GM18498 (cell line): Measurements from ENCODE around the gene ZNF346.

Source experiments
- ATAC-seq: cut with Tn5 transposase; IDR thresholded peaks from one replicate; pipeline ENCODE4 v1.9.1; 2021; ENCODE audit warnings: mild to moderate bottlenecking, moderate library complexity; ENCODE audit not compliant: unreplicated experiment

Gene ZNF346

DNA sequence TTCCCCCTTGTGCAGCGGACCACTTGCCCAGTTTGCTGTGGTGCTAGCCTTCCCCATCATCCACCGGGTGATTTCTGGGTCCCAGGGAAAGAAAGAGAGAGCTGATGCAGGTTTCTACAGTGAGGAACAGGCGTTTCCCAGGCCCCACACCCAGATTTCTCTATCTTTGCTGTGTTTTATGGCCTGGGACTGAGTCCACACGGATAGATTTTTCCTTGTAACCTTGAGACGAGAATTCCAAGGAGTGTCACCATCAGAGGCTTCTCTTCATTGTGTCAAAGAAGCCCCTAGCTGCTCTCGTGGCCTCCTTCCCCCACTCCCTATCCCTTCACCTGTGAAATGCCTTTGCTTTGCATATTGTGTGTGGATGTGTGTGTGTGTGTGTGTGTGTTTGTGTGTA lies 43.0 kb downstream of the ZNF346 start:
- no peak for ATAC-seq

DNA sequence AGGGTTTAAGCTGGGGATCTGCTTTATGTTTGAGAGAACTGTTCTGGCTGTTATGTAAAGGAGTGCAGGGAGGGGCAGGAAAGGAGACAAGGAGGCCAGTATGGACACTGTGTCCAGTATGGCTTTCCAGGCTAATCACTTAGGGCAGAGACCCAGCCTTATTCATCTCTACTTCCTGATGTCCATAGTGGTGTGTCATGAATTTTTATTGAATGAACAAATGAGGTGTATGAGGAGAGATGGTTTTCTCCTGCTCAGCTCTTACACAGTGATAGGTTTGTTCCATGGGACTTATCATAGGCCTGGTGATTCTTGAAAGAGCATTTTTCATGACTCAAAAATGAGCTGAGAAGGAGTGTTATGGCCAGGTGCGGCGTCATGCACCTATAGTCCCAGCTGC lies 43.7 kb downstream of the ZNF346 start:
- no peak for ATAC-seq

DNA sequence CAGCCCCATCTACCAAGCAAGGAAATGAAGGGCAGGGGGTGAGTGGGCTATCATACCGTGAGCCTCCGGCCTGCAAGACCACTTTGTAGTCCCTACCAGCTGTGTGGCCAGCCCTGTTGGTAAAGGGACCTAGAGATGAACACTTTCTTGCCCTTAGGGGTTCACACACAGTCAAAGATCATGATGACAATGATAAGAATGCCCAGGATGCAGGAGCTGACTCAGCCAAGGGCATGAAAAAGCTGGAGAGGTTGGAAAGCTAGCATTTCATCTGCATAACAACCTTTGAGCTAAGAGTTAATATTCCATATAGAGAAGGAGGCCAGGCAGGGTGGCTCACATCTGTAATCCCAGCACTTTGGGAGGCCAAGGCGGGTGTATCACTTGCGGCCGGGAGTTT lies 45.0 kb downstream of the ZNF346 start:
- ATAC-seq: no peak

DNA sequence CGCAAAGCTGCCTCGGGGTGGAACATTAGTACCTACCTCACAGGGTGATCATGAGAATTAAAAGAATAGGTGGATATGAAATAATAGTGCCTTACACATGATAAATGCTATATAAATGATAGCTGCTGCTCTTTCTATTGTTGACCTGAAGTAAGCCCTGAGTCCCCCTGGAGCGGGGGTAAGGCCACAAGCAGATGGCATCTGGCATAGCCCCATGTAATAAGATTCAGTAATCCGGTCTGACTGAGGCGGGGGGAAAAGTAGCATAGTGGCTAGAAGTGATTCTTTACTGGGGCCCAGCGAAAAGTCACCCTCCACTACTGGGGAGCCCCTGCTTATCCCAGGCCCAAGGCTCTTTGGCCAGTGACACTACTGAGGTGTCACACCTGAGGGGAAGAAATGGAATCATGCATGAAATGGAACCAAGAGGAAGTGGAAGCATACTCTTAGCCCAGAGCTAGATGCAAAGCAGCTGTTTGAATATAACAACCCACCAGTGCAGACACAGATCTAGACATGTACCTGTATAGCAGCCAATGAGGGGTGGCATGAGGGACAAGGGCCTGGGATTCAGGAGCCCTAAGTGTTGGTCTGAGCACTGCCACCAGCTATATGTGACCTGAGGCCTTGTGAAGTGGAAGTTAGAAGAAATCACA lies 48.2 kb downstream of the ZNF346 start:
- ATAC-seq: no peak

DNA sequence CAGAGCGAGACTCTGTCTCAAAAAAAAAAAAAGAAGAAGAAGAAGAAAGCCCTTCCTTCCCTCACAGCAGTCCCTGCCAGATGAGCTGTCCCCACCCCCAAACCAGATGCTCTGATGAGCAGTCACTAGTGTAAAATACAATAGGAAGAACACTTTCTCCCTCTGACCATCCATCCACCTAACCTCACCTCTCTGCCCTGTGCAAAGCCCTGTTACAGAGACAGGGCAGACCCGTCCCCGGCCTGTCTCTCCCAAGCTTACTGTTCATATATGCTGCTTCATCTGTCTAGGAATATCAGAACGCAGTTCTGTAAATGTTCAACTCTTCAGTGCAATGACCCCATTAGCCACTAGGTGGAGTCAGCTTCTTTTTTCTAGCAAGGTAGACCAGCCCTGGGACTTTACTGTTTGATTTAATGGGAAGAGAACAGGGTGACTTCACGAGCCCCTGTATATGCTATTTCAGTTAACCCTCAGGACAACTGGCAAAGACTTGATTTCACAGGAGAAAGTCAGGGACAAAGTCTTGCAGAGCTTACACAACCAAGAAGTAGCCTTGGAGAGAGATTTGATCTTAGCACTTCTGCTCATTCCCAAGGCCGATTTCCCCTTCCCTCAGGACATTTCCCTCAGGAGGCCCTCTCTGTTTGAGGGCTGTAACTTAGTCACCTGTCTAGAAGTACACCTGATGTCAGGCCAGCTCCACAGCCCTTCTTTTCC lies 49.3 kb downstream of the ZNF346 start:
- peak; percentile 67 for ATAC-seq

DNA sequence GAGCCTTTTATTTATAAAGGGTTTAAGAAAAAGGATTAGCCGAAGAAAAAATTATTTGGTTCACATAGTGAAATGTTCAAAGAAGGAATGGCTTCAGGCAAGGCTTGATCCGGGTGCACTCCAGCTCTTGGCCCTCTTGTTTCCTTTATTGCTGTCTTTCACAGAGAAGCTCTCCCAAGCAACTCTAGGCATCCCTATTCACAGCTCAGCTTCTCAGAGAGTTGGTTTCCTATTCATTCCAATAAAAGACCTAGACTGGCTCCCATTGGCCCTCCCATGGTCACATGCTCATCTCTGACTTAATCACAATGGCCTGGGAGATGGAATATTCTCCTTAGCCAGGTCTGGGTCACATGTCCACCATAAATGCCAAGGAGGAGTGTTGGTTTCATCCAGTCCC lies 54.8 kb downstream of the ZNF346 start:
- no peak for ATAC-seq

DNA sequence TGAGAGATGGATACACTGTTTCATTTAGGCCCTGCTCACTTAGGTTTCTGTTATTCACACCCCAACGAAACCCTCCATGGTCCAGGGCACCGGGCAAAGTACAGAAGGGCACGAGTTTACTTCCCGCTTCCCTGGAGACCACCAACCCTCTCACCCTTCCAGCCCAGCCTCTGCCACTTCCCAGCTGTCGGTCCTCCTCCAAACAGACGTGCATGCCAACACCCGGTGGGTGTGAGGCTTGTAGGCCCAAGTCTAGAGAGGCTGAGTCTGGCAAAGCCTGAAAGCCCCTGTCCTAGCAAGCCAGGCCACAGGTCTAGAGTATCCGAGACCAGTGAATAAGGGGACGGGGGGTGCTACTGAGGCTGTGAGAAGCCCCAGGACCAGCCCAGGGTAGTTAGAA lies 57.1 kb downstream of the ZNF346 start:
- ATAC-seq: no peak

DNA sequence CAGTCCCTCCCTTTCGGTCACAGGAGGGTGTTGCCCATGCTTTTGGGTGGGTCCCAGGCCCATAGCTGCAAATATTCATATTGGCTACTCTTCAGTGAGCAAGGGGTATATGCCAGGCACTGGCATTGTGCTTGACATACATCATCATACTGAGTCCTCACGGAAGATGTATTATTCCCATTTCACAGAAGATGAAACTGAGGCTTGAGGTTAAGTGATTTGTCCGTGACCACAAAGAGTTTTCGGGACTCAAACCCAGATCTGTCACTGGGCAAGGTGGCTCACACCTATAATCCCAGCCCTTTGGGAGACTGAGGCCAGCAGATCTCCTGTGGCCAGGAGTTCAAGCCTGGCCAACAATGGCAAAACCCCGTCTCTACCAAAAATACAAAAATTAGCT lies 57.8 kb downstream of the ZNF346 start:
- no peak for ATAC-seq

DNA sequence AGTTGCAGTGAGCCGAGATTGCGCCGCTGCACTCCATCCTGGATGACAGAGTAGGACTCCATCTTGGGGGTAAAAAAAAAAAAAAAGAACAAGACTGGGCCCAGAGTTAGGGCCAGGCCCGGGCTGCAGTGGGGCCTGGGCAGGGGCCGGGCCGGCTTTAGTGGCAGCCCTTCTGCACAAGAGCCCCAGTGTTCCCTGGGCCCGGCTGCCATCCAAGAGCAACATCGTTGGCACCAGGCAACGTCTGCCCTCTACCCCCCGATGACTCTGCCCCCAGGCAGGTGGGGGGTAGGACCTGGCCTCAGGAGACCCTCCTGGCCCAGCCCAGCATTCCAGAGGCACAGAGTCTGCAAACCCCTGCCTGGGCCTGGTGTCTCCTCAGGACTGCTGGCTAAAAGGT lies 59.4 kb downstream of the ZNF346 start:
- ATAC-seq: no peak

DNA sequence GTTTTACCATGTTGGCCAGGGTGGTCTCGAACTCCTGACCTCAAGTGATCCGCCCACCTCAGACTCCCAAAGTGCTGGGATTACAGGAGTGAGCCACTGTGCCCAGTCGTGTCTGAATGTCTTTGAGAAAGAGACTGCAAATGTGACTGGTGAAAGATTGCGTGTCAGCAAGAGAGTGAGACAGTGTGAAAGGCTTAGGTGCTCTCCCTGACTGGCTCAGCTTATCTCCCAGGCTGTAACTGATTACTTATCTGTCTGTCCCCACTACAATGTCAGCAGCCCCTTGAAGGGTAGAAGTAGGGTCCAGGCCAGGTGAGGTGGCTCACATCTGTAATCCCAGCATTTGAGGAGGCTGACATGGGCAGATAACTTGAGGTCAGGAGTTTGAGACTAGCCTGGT lies 60.9 kb downstream of the ZNF346 start:
- no peak for ATAC-seq

DNA sequence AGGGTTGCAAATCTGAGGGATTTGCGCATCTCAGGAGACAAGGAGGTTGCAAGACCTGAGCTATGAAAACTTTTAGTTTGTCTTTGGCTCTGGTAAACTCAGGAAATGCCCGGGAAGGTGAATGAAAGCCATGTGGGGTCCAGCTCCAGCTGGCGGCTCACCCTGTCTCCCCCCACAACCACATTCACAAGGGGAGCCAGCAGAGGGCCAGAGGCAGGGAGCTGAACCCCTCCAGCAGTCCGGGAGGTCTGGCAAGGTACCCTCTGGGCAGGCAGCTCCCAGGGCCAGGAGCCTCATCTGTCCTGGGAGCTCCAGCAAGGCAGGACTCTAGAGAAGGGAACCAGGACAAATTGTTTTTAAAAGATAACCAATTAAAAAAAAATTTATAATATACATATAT lies 61.7 kb downstream of the ZNF346 start:
- no peak for ATAC-seq

DNA sequence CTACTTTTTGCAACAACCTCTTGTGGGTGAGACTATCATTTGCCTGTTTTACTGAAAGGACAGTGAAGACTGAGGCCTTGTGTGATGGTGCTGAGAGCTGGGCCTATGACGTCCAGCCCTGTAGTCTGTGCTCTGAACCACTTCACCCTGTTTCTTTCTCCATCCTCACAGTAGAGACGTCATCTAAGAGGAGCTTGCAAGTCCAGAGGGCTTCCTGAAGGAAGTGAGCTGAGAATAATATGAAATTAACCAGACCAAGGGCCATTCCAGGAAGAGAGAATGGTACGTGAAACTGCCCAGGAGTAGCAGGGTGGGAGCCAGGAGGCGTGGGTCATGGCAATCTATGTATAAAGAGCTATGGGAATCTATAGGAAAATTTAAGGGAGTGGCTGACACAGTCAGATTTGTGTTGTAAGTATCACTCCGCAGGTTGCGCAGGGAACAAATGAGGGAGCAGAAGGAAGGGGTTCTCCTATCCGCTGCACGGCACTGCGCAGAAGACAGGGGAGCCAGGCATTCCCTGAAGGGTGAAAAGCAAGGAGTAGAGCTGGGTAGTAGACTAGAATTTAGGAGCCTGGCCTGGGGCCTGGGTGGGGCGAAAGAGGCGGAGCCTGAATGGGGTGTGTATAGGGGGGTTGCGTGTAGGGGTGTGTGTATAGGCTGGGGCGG lies 63.6 kb downstream of the ZNF346 start:
- ATAC-seq: no peak

DNA sequence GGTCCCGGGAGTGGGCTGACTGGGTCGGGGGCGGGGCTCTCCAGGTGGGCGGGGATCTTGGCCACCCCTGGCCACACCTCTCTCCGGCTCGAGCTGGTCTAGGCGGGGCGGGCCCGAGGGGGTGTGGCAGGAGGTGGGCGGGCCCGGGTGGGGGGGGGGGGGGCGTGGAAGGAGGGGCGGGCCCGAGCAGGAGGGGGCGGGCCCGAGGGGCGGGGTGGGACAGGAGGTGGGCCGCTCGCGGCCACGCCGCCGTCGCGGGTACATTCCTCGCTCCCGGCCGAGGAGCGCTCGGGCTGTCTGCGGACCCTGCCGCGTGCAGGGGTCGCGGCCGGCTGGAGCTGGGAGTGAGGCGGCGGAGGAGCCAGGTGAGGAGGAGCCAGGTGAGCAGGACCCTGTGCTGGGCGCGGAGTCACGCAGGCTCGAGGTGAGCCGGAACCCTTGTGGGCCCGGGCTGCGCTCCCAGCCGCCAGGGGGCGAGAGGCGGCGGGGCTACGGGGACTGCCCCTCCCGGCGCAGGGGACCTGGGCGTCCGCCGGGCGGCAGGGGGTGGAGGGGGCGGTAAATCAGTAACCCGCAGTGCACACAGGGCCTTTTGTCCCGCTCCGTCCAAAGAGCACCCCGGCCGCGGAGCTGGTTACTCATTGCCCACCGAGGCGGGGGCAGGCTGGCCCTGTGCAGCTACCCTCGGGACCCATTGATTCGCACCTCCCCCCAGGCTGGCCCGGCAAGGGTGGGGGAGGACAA lies 64.3 kb downstream of the ZNF346 start, which contains the start of gene FGFR4:
Gene FGFR4, plus strand, starts transcription at position 262 of the 744 bp plus-strand sequence. CDS start 2,688 bp downstream, outside the sequence.
- peak; percentile 63 for ATAC-seq

DNA sequence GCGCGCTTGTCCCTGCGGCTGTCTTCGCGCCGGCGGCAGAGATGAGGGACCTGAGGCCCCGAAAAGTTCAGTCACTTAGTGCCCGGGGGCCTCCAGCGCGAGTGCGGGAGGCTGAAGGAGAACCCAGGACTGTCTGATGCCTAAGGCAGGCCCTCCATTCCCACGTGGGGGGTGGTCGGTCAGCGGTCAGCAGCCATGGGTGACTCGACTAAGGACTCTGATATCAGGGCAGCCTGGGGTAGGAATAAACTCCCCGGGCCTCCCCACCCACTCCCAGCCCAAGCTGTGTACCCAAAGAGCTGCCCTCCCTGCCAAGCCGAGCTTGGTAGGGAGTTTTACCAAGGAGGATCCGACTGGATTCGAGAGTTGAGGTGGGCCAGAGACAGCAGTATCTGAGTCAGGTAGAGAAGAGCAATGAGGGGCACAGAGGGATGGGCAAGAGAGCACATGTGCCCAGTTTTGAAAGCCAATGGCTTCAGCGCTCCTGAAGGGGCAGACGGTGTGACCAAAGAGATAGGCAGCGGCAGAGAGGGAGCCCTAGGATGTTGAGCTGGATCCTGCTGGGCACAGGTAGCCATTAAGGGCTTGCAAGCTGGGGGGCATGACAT lies 65.0 kb downstream of the ZNF346 start:
- ATAC-seq: no peak

DNA sequence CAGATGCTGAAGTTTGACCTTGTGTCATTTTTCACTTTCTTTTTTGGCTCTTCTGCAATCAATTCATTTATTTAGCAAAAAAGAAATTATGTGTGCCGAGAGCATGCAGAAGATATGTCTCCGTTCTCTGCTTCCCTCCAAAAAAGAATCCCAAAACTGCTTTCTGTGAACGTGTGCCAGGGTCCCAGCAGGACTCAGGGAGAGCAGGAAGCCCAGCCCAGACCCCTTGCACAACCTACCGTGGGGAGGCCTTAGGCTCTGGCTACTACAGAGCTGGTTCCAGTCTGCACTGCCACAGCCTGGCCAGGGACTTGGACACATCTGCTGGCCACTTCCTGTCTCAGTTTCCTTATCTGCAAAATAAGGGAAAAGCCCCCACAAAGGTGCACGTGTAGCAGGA lies 66.6 kb downstream of the ZNF346 start:
- no peak for ATAC-seq

DNA sequence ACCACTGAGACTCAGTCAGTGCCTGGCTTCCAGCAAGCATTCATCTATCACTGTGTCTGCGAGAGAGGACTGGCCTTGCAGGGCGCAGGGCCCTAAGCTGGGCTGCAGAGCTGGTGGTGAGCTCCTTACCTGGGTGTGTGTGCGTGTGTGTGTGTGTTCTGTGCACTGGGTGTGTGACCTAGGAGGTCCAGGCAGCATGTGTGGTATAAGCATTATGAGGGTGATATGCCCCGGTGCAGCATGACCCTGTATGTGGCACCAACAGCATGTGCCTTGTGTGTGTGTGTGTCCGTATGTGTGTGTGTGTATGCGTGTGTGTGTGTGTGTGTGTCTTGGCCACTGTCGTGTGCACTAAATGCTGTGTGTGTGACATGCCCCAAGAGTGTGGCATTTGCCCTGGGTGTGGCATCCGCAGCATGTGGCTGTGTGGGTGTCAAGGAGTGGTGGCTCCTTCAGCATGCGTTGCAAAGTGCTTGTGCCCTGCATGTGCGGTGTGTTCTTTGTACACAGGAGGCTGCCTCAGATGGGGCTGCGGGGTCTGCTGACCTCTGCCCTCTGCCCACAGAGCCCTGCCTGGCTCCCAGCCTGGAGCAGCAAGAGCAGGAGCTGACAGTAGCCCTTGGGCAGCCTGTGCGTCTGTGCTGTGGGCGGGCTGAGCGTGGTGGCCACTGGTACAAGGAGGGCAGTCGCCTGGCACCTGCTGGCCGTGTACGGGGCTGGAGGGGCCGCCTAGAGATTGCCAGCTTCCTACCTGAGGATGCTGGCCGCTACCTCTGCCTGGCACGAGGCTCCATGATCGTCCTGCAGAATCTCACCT lies 67.5 kb downstream of the ZNF346 start:
- no peak for ATAC-seq

DNA sequence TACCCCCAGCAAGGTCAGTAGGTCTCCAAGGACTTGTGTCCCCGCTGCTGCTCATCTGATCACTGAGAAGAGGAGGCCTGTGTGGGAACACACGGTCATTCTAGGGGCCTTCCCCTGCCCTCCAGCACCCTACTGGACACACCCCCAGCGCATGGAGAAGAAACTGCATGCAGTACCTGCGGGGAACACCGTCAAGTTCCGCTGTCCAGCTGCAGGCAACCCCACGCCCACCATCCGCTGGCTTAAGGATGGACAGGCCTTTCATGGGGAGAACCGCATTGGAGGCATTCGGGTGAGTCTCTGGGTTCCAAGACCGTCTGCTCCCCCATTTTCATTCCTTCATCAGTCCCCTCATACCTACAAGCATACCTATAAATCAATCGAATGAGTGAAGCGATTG lies 68.3 kb downstream of the ZNF346 start:
- no peak for ATAC-seq

DNA sequence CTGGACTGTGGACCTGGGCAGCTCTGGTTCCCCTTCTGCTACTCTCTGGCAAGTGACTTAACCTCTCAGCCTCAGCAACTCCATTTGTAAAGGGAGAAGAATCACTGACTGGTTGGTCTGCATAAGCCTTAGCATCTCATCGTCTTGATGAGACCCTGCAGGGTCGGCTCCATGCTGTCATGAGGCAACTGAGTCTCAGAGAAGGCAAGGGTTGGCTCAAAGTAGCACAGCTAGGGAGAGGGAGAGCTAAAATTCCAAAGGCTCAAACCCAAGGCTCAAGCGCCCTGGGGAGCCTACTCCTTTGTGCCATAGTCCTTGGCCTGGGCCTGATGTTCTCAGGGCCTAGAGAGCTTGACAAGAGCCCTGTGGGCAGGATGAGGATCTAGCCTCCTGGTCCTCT lies 68.7 kb downstream of the ZNF346 start:
- ATAC-seq: no peak

DNA sequence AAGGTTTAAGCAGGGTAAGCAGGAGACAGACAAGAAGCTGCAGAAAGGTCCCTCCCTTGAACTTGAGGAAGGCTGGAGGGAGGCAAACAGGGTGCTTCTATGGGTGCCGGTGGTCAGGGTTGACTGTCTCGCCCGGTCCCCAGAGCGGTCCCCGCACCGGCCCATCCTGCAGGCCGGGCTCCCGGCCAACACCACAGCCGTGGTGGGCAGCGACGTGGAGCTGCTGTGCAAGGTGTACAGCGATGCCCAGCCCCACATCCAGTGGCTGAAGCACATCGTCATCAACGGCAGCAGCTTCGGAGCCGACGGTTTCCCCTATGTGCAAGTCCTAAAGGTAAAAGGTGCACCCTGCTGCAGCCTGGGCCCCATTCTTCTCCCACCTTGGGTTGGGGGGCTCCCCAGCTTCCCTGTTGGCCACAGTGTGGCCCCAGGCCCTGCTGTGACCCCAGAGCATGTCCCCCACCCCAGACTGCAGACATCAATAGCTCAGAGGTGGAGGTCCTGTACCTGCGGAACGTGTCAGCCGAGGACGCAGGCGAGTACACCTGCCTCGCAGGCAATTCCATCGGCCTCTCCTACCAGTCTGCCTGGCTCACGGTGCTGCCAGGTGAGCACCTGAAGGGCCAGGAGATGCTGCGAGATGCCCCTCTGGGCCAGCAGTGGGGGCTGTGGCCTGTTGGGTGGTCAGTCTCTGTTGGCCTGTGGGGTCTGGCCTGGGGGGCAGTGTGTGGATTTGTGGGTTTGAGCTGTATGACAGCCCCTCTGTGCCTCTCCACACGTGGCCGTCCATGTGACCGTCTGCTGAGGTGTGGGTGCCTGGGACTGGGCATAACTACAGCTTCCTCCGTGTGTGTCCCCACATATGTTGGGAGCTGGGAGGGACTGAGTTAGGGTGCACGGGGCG lies 69.9 kb downstream of the ZNF346 start:
- no peak for ATAC-seq
